CD14-positive monocyte (primary cell): ENCODE measurements around the gene TBC1D12. TPM values are rescaled to one million over a fixed set of nuclear protein-coding genes. Genes with fewer than 3 reads are reported as not detected.
A peak's percentile ranks its signal among the peaks of the same experiment; 100 is the strongest.

Experiments
- DNase-seq, 3 donors: peaks; one replicate each; pipeline ENCODE4 v3.0.0-alpha.2; 2011 to 2022
- H2AFZ ChIP-seq: 2 replicates; pipeline ENCODE4 v1.6.0; 2012; ENCODE audit warnings: mild to moderate bottlenecking, low read depth, low read length, inconsistent platforms; ENCODE audit not compliant: insufficient read depth, poor library complexity, severe bottlenecking
- H3K27ac ChIP-seq, 2 donors: 1 replicate in 1 of 2; 2 replicates in 1 of 2; pipeline ENCODE4 v1.5.1; 2012 to 2013; ENCODE audit warnings: low read length in 2 of 2, control low read depth in 1 of 2, inconsistent platforms in 1 of 2, low read depth in 1 of 2, mild to moderate bottlenecking in 1 of 2
- H3K27me3 ChIP-seq, 2 donors: one replicate each; pipeline versions ENCODE4 v1.6.0 to v1.6.1; 2011 to 2013; ENCODE audit warnings: low read length in 2 of 2; ENCODE audit not compliant: control insufficient read depth in 2 of 2, insufficient read depth in 2 of 2
- H3K36me3 ChIP-seq, 2 donors: replicated peaks in 1 of 2; 1 replicate in 1 of 2; 2 replicates in 1 of 2; pipeline versions ENCODE4 v1.5.1 to v1.6.1; 2012 to 2013; ENCODE audit warnings: low read length in 2 of 2, control low read depth in 1 of 2, inconsistent platforms in 1 of 2, mild to moderate bottlenecking in 1 of 2; ENCODE audit not compliant: insufficient read depth in 2 of 2, control insufficient read depth in 1 of 2
- H3K4me1 ChIP-seq, 2 donors: 1 replicate in 1 of 2; 2 replicates in 1 of 2; pipeline versions ENCODE4 v1.5.1 to v1.6.1; 2012 to 2013; ENCODE audit warnings: low read length in 2 of 2, control low read depth in 1 of 2, inconsistent platforms in 1 of 2, mild to moderate bottlenecking in 1 of 2, moderate library complexity in 1 of 2; ENCODE audit not compliant: insufficient read depth in 2 of 2, control insufficient read depth in 1 of 2
- H3K4me2 ChIP-seq: replicated peaks from 2 replicates; pipeline ENCODE3; 2012; ENCODE audit warnings: low read length, moderate library complexity, mild to moderate bottlenecking; ENCODE audit not compliant: poor library complexity, severe bottlenecking; ENCODE audit errors: extremely low read depth
- H3K4me3 ChIP-seq, 3 experiments: fragments of 200-600 bp in 1 of 3; sonication (generic) in 1 of 3; replicated peaks in 1 of 3; 1 replicate in 2 of 3; 2 replicates in 1 of 3; pipeline ENCODE4 v1.5.1; 2011 to 2013; ENCODE audit warnings: low read length in 3 of 3, mild to moderate bottlenecking in 3 of 3, control low read depth in 2 of 3, low read depth in 2 of 3, inconsistent platforms in 1 of 3, moderate library complexity in 1 of 3
- H3K79me2 ChIP-seq: 2 replicates; pipeline ENCODE4 v1.6.0; 2012; ENCODE audit warnings: mild to moderate bottlenecking, control low read depth, inconsistent platforms, low read length, moderate library complexity; ENCODE audit not compliant: insufficient read depth
- H3K9ac ChIP-seq: 2 replicates; pipeline ENCODE4 v1.6.0; 2017; ENCODE audit warnings: low read length, mild to moderate bottlenecking; ENCODE audit not compliant: insufficient read depth, poor library complexity, severe bottlenecking
- H3K9me3 ChIP-seq, 2 donors: replicated peaks in 1 of 2; 1 replicate in 1 of 2; 2 replicates in 1 of 2; pipeline versions ENCODE4 v1.5.1 to v1.6.1; 2012 to 2013; ENCODE audit warnings: low read length in 2 of 2, control low read depth in 1 of 2; ENCODE audit not compliant: control insufficient read depth in 1 of 2, insufficient read depth in 1 of 2
- H4K20me1 ChIP-seq: 2 replicates; pipeline ENCODE4 v1.6.0; 2012; ENCODE audit warnings: mild to moderate bottlenecking, low read length, control low read depth, moderate library complexity; ENCODE audit not compliant: insufficient read depth
- H3K27ac Mint-ChIP-seq, 7 donors: one replicate each; pipeline ENCODE4 v1.8.0; 2020; ENCODE audit warnings: mild to moderate bottlenecking in 7 of 7, mixed read lengths in 7 of 7, moderate library complexity in 6 of 7, inconsistent platforms in 2 of 7
- H3K27me3 Mint-ChIP-seq, 3 donors: one replicate each; pipeline ENCODE4 v1.8.0; 2021 to 2022; ENCODE audit warnings: low read depth in 3 of 3, mild to moderate bottlenecking in 3 of 3, mixed read lengths in 3 of 3, moderate library complexity in 3 of 3, inconsistent platforms in 1 of 3
- H3K36me3 Mint-ChIP-seq, 2 donors: one replicate each; pipeline ENCODE4 v1.8.0; 2020; ENCODE audit warnings: mixed read lengths in 2 of 2, inconsistent platforms in 1 of 2, mild to moderate bottlenecking in 1 of 2
- H3K4me1 Mint-ChIP-seq: one replicate; pipeline ENCODE4 v1.8.0; 2020; ENCODE audit warnings: mild to moderate bottlenecking, mixed read lengths
- H3K4me3 Mint-ChIP-seq, 2 donors: one replicate each; pipeline ENCODE4 v1.8.0; 2020; ENCODE audit warnings: mild to moderate bottlenecking in 2 of 2, mixed read lengths in 2 of 2, moderate library complexity in 1 of 2
- H3K9me3 Mint-ChIP-seq, 7 donors: one replicate each; pipeline ENCODE4 v1.8.0; 2020 to 2022; ENCODE audit warnings: mixed read lengths in 7 of 7, mild to moderate bottlenecking in 6 of 7, moderate library complexity in 6 of 7, inconsistent platforms in 2 of 7
- WGBS: methylation state at CpG from one replicate; pipeline ENCODE4 v1.1.5; 2013; ENCODE audit warnings: missing lambda C conversion rate; ENCODE audit not compliant: insufficient coverage; 5-methylcytosine and 5-hydroxymethylcytosine counted together
- intact Hi-C, 2 donors: fragments of 100-400 bp; cut with micrococcal nuclease; formaldehyde crosslinking; loops; one replicate each; pipeline versions ENCODE4 v1.15.0 to v1.15.1; 2023
- polyA plus RNA-seq, 3 donors: library from polyadenylated mRNA; depleted of rRNA in 1 of 3; unstranded in 2 of 3; stranded (reverse) in 1 of 3; fragments of 300-500 nt in 2 of 3; fragments of >200 nt in 1 of 3; fragmentation: Illumina TruSeq in 2 of 3; gene quantifications; 1 replicate in 2 of 3; 2 replicates in 1 of 3; pipeline ENCODE4 v1.2.3, GENCODE V29; 2012 to 2021
- TF ChIP-seq, protein P1 (sequence below): fragments of 200-600 bp; IDR thresholded peaks from one replicate; pipeline ENCODE4 v1.8.0; 2022; ENCODE audit warnings: antibody characterized with exemption, mild to moderate bottlenecking

Gene TBC1D12
- polyA plus RNA-seq, 3 donors: 3.1 to 10.5 (median 3.4) TPM

DNA sequence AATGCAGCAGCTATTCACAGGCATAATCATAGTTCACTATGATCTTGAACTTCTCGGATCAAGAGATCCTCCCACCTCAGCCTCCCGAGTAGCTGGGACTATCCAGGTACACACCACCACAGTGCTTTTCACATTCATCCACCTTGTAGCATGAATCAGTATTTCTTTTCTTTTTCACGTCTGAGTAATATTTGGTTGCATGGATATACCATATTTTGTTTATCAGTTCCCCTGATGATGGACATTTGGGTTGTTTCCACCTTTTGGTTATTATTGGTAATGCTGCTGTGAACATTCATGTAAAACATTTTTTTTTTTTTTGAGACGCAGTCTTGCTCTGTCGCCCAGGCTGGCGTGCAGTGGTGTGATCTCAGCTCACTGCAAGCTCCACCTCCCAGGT lies 3.6 kb upstream of the TBC1D12 start:
- 97% methylated on average over 4 of the region's 6 CpGs for WGBS
- Mint-ChIP-seq H3K9me3 (peaks cover 7 to 16% (median 11%) of the 10 kb centered on the region in 7 donors), H3K27ac (peak overlapping the region in 1 of 7 donors; percentile 20), H3K4me1 (peaks cover 6% of the 10 kb centered on the region), H3K4me3 (peak overlapping the region in 1 of 2 donors; percentile 30), H3K27me3 (peaks cover 38 to 48% (median 45%) of the 10 kb centered on the region in 3 donors), H3K36me3 (no peaks in the 10 kb centered on the region)
- Histone ChIP-seq H3K36me3 (no peaks in the 10 kb centered on the region), H4K20me1 (no peaks in the 10 kb centered on the region), H3K4me3 (no peak overlapping the region), H3K9me3 (no peaks in the 10 kb centered on the region), H3K27ac (no peak overlapping the region), H2AFZ (no peak overlapping the region), H3K4me2 (no peak overlapping the region), H3K9ac (no peak overlapping the region), H3K27me3 (peaks cover 0 to 18% of the 10 kb centered on the region in 2 donors), H3K79me2 (peaks cover 9% of the 10 kb centered on the region), H3K4me1 (peaks cover 5 to 9% of the 10 kb centered on the region in 2 donors)
- no peak for DNase-seq
- intact Hi-C loops: no loop called here
- TF ChIP-seq, protein P1, sequence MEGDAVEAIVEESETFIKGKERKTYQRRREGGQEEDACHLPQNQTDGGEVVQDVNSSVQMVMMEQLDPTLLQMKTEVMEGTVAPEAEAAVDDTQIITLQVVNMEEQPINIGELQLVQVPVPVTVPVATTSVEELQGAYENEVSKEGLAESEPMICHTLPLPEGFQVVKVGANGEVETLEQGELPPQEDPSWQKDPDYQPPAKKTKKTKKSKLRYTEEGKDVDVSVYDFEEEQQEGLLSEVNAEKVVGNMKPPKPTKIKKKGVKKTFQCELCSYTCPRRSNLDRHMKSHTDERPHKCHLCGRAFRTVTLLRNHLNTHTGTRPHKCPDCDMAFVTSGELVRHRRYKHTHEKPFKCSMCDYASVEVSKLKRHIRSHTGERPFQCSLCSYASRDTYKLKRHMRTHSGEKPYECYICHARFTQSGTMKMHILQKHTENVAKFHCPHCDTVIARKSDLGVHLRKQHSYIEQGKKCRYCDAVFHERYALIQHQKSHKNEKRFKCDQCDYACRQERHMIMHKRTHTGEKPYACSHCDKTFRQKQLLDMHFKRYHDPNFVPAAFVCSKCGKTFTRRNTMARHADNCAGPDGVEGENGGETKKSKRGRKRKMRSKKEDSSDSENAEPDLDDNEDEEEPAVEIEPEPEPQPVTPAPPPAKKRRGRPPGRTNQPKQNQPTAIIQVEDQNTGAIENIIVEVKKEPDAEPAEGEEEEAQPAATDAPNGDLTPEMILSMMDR: no peak

DNA sequence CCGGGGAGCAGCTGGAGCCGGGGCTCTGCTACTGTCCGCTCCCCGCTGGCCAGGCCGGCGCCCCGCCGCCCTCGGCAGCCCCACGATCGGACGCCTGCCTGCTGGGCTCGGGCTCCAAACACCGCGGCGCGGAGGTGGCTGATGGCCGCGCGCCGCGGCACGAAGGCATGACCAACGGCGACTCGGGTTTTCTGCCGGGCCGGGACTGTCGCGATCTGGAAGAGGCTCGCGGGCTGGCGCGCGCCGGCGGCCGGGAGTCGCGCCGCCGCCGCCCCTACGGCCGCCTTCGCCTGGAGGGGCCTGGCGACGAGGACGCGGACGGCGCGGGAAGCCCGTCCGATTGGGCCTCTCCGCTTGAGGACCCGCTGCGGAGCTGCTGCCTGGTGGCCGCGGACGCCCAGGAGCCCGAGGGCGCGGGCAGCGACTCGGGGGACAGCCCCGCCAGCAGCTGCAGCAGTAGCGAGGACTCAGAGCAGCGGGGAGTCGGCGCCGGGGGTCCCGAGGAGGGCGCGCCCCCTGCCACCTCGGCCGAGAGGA lies 570 bp downstream of the TBC1D12 start:
- Mint-ChIP-seq H3K4me3 (peak overlapping the region; percentile 84 to 91), H3K36me3 (peaks cover 0 to 3% of the 10 kb centered on the region in 2 donors), H3K9me3 (peaks cover 7 to 15% (median 11%) of the 10 kb centered on the region in 7 donors), H3K27ac (peak overlapping the region in 5 of 7 donors; percentile 88 to 96 (median 95)), H3K27me3 (peaks cover 43 to 47% (median 45%) of the 10 kb centered on the region in 3 donors), H3K4me1 (peaks cover 19% of the 10 kb centered on the region)
- under 1% methylated on average over 77 of the region's 77 CpGs for WGBS
- TF ChIP-seq, protein P1: no peak
- peak overlapping the region; percentile 81 for H3K4me2 ChIP-seq
- no peaks in the 10 kb centered on the region for H3K36me3 ChIP-seq
- H4K20me1 ChIP-seq: peaks cover 16% of the 10 kb centered on the region
- peaks cover 0 to 11% of the 10 kb centered on the region in 2 donors for H3K27me3 ChIP-seq
- H3K4me1 ChIP-seq: peaks cover 15 to 23% of the 10 kb centered on the region in 2 donors
- no peaks in the 10 kb centered on the region for H3K9me3 ChIP-seq
- peak overlapping the region; percentile 100 for H3K9ac ChIP-seq
- H3K4me3 ChIP-seq: peak overlapping the region; percentile 75 to 88 (median 79)
- H3K79me2 ChIP-seq: peaks cover 46% of the 10 kb centered on the region
- DNase-seq: peak; percentile 9 to 37 (median 19)
- peak overlapping the region; percentile 69 for H2AFZ ChIP-seq
- intact Hi-C loops: loop anchor here in 1 of 2 donors (5.0 kb wide), 1 partner anchor 41 kb away; the partner anchor contains the start of gene NOC3L
- peak overlapping the region; percentile 87 to 97 for H3K27ac ChIP-seq
